Lung (tissue), 12 donors: ENCODE results near the gene FAM216A. TPM values are rescaled to one million over a fixed set of nuclear protein-coding genes. Genes with fewer than 3 reads are reported as not detected.

Source experiments
- ATAC-seq: fragments of 200-7000 bp; cut with Tn5 transposase; one replicate; pipeline ENCODE4 v1.9.1; 2020; ENCODE audit warnings: moderate number of reproducible peaks; ENCODE audit not compliant: insufficient read depth, low FRiP score
- DNase-seq, 3 donors: peaks; one replicate each; pipeline ENCODE4 v3.0.0-alpha.2; 2013 to 2017
- H3K27ac ChIP-seq, 2 donors: one replicate each; pipeline ENCODE4 v1.5.1; 2013; ENCODE audit warnings: mild to moderate bottlenecking in 2 of 2, moderate library complexity in 2 of 2, control low read depth in 1 of 2, inconsistent platforms in 1 of 2, low read depth in 1 of 2, low read length in 1 of 2
- H3K27me3 ChIP-seq, 3 donors: one replicate each; pipeline ENCODE4 v1.5.1; 2013; ENCODE audit warnings: low read length in 2 of 3; ENCODE audit not compliant: control insufficient read depth in 3 of 3, insufficient read depth in 3 of 3
- H3K36me3 ChIP-seq, 4 donors: one replicate each; pipeline ENCODE4 v1.5.1; 2013; ENCODE audit warnings: low read length in 4 of 4, mild to moderate bottlenecking in 1 of 4, moderate library complexity in 1 of 4; ENCODE audit not compliant: control insufficient read depth in 4 of 4, insufficient read depth in 4 of 4
- H3K4me1 ChIP-seq, 5 donors: one replicate each; pipeline ENCODE4 v1.5.1; 2013; ENCODE audit warnings: low read length in 5 of 5, mild to moderate bottlenecking in 2 of 5, moderate library complexity in 1 of 5; ENCODE audit not compliant: control insufficient read depth in 5 of 5, insufficient read depth in 5 of 5
- H3K4me3 ChIP-seq: one replicate; pipeline ENCODE4 v1.5.1; 2013; ENCODE audit warnings: mild to moderate bottlenecking, control low read depth, moderate library complexity
- H3K9ac ChIP-seq, 2 donors: one replicate each; pipeline ENCODE4 v1.5.1; 2013; ENCODE audit warnings: low read length in 2 of 2, control low read depth in 1 of 2; ENCODE audit not compliant: insufficient read depth in 1 of 2
- H3K9me3 ChIP-seq, 4 donors: one replicate each; pipeline ENCODE4 v1.5.1; 2013; ENCODE audit warnings: low read length in 3 of 4, mild to moderate bottlenecking in 1 of 4, moderate library complexity in 1 of 4; ENCODE audit not compliant: control insufficient read depth in 4 of 4, insufficient read depth in 3 of 4
- CTCF ChIP-seq: IDR thresholded peaks from 2 replicates; pipeline ENCODE4 v1.5.1; 2012; ENCODE audit warnings: mild to moderate bottlenecking; ENCODE audit errors: control extremely low read depth, extremely low read depth
- WGBS, 2 donors: extraction: QIAGEN DNeasy Blood & Tissue Kit; methylation state at CpG; one replicate each; pipeline ENCODE4 v1.1.7; 2013; 5-methylcytosine and 5-hydroxymethylcytosine counted together
- polyA plus RNA-seq, 2 donors: library from polyadenylated mRNA; stranded (reverse); fragments of 200-250 nt; gene quantifications; one replicate each; pipeline ENCODE4 v1.2.1, GENCODE V29; 2013
- total RNA-seq, 2 donors: library from RNA; depleted of rRNA in 1 of 2; stranded (reverse); fragments of >200 nt in 1 of 2; gene quantifications; one replicate each; pipeline ENCODE4 v1.2.1, GENCODE V29; 2014 to 2021
- donor health status: control.
- donor health status: control.
- donor health status: Bipolar disorder and iron deficiency.
- donor health status: healthy.
- donor health status: DM: yes; HTN: yes; CAD: no.

Gene FAM216A
- total and polyA plus RNA-seq, 4 donors: 2.9 to 6.4 (median 5.2) TPM

- H3K36me3 ChIP-seq: peaks cover 10 to 12% (median 11%) of the 10 kb centered on the region in 4 donors
- 86 to 91% methylated on average over 12 of the region's 12 CpGs for WGBS, 2 donors
- H3K9me3 ChIP-seq: no peaks in the 10 kb centered on the region
- H3K4me3 ChIP-seq: no peak overlapping the region
- ATAC-seq (no peak), DNase-seq (no peak)
- H3K27me3 ChIP-seq: no peaks in the 10 kb centered on the region
- no peak for TF ChIP-seq CTCF
- no peak overlapping the region for H3K27ac ChIP-seq
- no peak overlapping the region for H3K9ac ChIP-seq
- no peaks in the 10 kb centered on the region for H3K4me1 ChIP-seq
Observed at GRCh38 chr12:110431957-110432587, 36.6 kb upstream of the FAM216A start.

GRCh38 chr12:110436231-110436630 lies 32.4 kb upstream of the FAM216A start:
- TF ChIP-seq CTCF: no peak

DNA sequence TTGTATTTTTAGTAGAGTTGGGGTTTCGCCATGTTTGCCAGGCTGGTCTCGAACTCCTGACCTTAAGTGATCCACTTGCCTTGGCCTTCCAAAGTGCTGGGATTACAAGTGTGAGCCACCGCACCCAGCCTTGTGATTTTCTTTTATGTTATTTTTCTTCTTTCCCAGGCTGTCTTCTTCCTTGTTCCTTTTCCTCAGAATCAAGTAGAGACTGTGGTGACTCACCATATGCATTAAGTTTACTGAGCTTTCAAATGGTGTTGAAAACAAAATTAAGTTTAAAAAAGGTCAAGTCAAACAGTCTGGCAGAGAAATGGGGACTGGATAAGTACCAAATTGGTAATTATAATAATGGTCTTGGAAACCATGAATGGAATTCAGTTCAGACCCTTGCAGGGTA lies 24.2 kb upstream of the FAM216A start:
- TF ChIP-seq CTCF: no peak
- no peak for ATAC-seq
- no peak overlapping the region for H3K4me3 ChIP-seq
- H3K27me3 ChIP-seq: no peaks in the 10 kb centered on the region
- DNase-seq: no peak
- H3K4me1 ChIP-seq: peaks cover 0 to 11% (median 5%) of the 10 kb centered on the region in 5 donors
- 98 to 99% methylated on average over 3 of the region's 3 CpGs for WGBS, 2 donors
- no peak overlapping the region for H3K27ac ChIP-seq
- H3K9ac ChIP-seq: no peak overlapping the region
- H3K9me3 ChIP-seq: no peaks in the 10 kb centered on the region
- peaks cover 9 to 20% (median 19%) of the 10 kb centered on the region in 4 donors for H3K36me3 ChIP-seq

More at GRCh38 chr12:110436231-110436630, 32.4 kb upstream of the FAM216A start:
- peaks cover 22 to 33% (median 25%) of the 10 kb centered on the region in 4 donors for H3K36me3 ChIP-seq
- 54 to 56% methylated on average over 2 of the region's 2 CpGs for WGBS, 2 donors
- H3K27me3 ChIP-seq: no peaks in the 10 kb centered on the region
- no peaks in the 10 kb centered on the region for H3K9me3 ChIP-seq
- H3K9ac ChIP-seq: no peak overlapping the region
- no peaks in the 10 kb centered on the region for H3K4me1 ChIP-seq
- no peak for ATAC-seq
- DNase-seq: no peak
- no peak overlapping the region for H3K4me3 ChIP-seq
- H3K27ac ChIP-seq: no peak overlapping the region
